Glomerular endothelial cell (primary cell): ENCODE data around the gene SLIT1. TPM values are rescaled to one million over a fixed set of nuclear protein-coding genes. Genes with fewer than 3 reads are reported as not detected.

Experiments used
- DNase-seq: peaks from one replicate; pipeline ENCODE4 v3.0.0-alpha.2; 2011; ENCODE audit warnings: low read depth, low spot score; ENCODE audit errors: extremely low read depth
- total RNA-seq: library from RNA; depleted of rRNA; stranded (reverse); fragments of >200 nt; gene quantifications from 2 replicates; pipeline ENCODE4 v1.2.3, GENCODE V29; 2015

The SLIT1 gene
- not detected in 2 replicates for total RNA-seq

DNA sequence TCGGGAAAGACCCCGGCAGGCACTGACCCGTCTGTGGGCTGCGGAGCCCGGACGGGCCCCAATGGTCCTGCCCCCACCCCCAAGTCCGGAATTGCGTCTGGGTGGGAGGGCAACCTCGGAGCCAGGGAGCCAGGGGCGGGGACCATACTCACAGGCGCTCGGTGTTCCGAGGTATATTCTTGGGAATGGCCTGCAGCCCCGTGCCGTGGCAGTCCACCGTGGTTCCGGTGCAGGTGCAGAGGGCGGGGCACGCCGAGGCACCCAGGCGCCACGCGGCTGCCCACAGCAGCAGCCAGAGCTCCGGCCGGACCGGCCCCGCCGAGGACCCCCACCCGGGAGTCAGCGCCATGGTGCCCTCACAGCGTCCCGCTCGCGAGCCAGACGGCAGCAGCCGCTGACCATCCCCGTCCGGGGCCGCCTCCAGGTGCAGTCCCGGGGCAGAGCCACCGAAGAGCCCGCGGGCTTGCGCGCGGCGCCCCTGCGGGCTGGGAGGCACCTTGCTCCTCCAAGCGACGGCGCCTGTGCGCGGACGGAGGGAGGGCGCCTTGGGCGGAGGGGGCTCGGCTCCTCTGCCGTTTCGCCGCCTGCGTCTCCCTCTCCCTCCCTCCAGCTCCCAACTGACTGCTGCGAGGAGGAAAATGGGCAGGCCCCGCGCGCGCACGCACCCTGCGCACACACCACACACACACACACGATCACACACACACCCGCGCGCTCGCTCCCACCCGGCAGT is at the start of gene SLIT1:
Gene SLIT1, minus strand, starts transcription at position 634 of the 733 bp plus-strand sequence. Its CDS starts 285 bp downstream, at position 349.
- DNase-seq = no peak

DNA sequence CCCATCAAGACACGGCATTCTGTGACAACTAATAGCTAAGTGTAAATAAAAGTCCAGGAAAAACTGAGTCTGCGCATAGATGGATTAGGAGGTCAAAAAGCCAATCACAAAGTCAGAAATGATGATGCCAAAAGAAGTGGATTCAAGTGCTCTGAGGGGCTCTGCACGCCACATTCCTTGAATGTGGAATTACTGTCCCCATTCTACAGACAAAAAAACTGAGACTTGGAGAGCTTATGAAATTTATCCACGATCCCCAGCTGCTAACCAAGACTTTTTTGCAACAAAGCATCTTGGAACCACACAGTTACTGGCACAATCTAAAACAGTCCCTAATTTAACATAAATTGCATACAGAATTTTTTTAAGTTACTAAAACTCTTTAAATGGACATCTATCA is 49.6 kb upstream of the SLIT1 start:
- DNase-seq = no peak

DNA sequence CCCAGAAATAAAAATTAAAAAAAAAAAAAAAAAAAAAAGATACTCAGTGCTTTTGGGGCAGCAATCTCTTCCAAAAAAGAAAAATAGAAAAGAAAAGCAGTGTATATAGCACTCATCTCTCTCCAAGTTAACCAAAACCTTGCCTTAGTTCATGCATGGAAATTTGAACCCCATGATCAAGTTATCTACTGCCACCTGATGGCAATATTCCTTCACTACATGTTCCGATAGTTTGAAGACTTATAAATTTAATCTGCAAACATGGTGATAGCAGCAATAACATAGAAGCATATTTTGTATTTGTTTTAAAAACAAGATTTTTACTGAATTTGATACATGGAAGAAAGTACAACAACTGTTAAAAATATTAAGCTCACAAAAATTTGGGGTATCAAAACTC is 48.6 kb upstream of the SLIT1 start:
- DNase-seq = no peak

DNA sequence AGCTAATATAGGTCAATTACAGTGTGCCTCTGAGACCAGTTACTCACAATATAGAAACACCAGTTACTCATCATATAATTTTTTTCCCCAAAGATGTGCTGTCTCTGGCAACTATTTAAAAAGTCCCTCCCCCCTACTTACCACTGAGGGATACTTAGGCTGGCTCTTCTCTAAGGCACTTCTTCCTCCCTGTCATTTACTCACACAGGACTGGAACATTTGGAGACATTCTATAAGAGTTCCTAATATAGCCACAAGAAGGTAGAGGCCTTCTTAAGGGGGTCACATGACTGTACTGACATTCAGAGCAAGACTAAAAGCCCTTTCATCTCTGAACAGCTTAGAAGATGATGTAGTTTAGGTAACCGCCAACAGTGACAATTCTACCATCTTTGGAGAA is 44.4 kb upstream of the SLIT1 start:
- no peak for DNase-seq

DNA sequence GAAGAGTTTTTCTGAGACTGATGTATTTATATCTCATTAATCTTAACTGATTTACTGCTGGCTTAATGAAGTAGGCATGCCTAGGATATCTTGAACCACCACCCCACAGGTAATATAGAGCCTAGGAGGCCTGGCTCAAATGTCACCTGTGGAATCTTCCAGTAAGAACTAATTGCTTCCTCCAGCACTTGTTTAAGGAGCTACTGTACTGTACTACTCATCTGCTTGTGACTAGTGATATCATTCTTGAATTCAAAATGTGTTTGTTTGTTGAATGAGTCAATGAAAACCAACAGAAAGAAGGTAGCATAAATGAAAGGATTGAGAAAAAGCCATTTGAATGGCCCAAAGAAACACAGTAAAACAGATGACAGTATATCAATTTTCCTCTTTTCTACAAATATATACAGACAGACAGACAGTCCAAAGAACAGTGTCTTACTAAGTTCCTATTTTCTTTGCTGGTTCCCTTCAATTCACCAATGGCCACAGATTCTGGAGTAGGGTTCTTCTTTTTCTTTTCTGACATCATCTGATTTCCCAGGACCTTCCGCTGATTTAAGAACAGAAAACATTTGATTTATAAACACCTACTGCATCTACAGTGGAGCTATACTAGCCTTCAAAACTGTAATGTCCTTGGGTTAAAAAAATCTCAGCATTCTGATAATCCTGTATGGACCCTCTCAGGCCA is 43.7 kb upstream of the SLIT1 start:
- DNase-seq = no peak

DNA sequence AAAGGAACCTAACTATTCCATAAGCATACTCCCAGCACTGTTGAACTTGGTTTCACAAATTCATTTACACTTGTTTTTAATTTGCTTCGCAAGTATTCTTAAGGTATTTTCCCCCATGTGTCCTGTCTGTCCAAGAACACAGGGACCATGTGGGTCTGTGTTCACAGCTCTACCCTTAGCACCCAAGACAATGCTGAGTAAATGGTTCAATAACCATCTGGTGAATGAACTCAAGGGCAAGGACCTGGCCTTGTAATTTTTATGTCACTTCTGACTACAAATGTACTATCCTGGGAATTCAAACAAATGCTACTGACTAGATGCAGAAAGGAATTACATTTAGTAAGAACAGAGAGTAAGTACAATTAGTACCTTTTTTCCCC is 43.0 kb upstream of the SLIT1 start:
- DNase-seq = no peak

DNA sequence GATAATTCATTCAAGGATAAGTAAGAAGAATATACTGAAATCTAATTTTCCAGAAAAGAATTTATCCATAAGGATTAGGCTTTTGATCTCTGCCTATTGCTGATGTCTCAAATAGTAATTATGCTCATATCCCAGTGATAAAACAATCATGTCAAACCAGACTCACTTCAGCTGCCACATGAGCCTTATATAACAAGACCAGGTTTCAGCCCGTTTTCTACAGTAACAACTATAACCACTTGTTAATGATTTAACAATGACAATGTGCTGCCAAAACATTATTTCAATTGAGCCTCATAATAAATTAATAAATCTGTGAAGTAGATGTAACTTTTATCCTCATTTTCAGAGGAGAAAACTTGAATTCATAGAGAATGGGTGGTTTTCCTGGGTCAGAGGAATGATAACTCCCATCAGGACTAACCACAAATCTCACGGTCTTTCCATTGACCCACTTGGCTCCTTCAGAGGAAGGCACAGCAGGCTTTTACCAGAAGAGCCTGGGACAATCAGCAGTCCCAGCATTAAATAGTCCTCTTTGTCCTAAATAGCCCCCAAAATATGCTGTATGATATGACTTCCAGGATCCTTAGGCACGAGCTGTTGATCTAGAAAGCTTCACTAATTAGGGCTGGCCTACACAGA is 42.5 kb upstream of the SLIT1 start:
- no peak for DNase-seq

DNA sequence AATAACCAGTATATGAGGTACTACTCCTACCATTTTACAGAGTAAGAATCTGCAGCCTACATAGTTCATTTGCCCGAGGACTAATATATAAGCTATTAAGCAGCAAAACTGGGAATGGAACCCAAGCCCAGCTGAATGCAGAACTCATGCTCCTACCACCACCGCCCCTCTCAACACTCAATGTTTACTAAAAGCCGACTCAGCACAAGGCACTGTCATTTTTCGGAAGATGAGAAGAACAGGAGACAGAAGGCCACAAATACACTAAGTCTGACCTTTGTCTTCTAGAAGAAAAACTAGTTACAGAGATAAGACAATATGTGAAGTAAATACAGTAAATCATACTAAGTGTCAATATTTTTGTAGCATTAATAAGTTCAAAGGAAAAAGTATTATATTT is 40.6 kb upstream of the SLIT1 start:
- no peak for DNase-seq

DNA sequence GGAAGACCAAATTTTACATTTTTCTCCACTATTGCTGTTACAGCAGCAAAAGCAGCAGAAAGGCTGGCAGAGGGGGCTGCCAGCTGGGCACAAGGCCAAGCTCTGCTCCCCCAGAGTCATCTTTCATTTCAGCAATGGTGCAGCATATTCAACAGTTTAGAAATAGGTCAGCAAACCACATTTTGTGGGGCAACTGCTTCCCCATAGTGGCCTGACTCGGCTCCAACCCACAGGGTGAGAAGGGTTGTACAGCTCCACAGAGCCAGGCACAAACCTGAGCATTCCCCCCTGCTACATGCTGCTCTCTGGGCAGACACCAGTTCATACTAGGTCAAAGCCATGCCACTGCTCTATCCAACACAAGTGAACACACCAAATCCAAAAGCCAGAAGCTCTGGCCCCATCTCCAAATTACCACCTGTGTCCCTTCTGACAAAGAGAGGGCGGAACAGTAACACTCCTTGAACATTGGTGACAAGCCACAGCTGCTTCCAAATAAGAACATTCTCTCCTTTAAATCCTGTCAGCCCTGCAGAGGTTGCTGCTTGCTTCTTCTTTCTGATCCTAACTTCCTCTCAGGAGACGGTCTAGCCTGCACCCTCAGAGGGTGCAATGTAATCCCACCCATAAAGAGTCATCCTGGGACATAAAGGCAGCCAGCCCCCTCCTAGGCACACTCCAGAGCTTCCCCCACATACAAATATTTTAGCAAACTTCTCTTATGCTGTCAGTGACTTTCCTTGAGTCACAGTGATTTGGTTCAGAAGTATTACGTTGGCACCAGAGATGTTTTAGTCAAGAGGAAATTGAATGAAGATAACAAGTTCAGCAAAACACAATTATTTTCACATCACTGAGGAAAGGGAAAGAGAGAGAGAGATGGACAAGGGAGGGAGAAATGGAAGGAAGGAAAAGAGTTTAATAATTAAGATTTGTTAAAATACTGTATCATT is 39.0 kb upstream of the SLIT1 start:
- no peak for DNase-seq

DNA sequence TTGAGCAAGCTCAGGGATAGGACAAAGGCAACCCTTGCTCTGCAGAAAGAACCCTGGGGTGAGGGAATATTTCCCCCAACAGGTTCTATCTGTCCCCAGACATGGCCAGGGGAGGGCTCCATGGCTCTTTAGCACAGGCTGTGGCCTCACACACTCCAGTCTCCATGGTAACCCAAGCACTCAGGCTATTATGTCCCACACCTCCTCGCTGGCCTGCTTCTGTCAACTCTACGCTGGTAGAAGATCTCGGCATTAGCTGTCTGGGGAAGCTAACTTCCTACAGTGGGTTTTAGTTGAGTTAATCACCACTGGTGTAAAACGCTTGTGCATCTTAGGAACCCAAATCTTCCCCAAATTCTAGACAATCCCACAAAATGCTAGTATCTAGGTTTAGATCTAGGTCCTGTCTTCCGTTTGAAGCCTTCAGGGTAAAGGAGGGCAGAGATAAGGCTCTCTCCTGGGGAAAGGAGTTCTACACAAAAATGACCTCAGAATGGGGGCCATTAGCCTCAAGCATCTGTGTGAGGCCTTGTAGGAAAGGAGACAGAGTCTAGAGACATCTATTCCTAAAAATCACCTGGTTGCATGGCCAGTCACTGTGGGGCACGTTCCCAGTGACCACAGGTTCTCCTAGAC is 36.7 kb upstream of the SLIT1 start:
- DNase-seq = no peak

DNA sequence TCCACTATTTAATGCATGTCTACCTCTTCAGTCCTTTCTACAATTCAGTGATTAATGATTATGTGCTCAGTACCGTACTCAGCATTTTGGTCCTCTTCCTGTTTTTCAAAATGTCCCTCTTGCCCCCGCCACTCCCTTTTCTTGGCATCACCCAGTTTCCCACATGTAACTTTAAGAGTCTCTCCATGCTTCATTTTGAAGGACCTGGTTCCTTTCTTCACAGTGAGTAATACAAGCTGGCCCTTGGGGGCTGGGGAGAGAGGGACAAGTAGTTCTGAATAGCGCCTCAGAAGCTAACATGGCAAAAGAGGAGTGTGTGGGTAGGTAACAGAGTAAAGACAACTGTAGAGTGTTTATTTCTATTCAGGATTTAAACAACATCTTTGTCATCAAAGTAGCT is 34.6 kb upstream of the SLIT1 start:
- no peak for DNase-seq

DNA sequence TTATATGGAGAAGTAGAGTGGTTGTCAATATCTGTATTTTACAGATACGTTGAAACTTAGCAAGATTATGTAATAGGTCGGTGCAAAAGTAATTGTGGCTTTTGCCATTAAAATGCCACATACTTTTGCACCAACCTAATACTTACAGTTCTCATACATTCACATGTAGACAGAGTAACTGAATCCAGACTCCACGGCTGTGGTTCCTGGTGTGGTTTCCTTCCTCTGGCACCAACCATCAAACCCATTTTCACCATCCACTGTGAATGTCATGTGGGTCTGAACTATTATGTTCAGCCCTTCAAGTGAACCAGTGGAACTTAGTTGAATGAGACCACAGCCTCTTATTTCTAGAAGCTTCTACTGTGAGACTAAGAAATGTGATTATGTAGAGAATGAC is 31.5 kb upstream of the SLIT1 start:
- DNase-seq = no peak

DNA sequence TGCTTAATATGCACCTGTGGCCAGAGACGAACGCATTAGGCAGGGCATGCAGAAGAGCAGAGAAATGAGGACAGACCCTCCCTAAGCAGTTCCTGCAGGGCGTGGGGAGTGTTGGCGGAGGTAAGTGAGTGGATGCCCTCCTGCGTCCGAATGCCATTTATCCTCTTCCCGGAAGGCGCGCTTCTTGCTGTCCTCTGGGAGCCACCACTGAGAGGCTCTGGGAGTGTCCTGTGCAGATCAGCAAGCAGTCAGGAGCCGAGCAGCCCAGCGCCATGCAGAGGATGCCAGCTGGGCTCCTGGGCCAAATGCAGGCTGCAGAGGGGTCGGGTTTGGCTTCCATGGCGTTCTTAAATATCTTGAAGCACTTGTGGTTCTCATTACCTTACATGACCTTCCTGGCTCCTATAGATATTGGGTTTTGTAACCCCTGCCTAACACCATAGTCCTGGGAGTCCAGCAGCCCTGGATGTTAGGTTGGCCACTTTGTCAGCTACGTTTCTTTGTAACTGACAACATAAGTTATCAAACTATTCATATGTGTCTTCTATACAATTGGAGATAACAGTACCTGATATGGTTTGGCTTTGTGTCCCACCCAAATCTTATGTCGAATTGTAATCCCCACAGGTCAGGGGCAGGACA is 30.0 kb upstream of the SLIT1 start:
- DNase-seq = no peak

DNA sequence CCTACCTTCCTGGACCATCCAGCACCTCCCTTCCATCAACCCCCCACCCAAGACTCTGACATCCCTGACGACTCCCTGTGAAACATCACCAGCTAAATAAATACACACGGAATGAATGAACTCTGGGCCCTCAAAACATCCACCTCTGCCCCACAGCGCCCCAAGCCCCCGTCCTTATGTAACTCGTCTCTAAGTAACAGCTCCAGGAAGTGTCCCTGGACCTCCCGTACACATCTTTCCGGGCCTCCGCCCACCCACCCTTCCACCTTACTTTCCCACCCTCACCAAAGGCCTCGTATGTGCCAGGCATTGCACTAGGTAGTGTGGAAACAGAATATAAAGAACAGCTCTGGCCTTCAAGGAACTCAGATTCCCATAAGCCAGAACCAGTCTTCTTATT is 27.7 kb upstream of the SLIT1 start:
- no peak for DNase-seq

DNA sequence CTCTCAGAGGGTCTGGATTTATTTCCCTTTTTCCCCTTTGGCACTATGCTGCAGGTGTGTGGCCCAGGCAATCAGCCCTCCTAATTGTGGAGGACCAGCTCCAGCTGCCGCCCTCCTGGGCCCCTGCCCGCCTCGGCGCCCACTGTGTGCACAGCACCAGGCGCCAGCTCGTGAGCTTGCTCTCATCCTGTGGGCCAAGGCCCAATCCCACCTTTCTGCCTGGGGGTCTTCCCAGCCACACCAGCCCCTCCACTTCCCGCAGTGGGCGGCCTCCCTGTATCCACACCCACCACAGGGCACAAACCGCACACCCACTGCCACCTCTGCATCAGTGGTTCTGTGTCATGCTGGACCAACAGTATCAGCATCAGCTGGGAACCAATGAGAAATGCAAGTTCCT is 25.5 kb upstream of the SLIT1 start:
- DNase-seq = no peak

DNA sequence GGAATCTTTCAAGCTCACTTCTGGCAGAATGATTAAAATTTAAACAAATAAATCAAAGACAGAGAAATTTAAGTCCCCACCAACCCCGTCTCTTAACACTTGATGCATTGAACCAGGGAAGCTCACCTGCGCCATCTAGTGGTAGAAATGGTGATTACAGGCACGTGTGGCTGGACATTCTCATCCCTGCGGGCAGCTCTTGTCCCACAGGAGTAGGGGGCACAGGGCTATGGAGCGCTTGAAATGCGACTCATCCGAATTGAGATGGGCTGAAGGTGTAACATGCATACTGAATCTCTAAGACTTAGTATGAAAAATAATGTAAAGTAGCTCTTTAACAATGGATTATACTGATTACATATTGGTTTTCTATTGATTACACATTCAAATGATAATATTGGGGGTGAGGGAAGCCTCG is 24.8 kb upstream of the SLIT1 start:
- no peak for DNase-seq

DNA sequence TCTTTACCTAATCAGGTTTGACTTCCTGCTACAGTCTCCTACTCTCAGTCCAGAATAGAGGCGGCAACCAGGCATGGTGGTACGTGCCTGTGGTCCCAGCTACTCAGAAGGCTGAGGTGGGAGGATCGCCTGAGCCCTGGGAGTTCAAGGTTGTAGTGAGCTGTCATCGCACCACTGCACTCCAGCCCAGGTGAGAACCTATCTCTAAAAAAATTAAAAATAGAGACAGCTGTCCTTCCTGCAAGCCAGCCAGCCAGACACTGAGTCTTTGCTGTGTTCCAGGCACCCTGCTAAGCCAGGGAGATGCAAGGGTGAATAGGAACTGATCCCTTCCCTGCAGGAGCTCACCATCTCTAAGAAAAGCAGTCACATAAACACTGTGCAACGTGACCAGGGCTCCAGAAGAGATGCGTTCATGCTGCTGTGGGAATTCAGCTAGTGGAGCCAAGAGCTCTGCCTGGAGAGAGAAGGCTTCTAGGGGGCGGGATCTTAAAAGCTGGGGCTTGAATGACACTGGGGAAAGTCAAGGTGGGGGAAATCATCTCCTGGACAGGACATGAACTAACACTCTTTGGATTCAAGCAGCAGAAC is 22.1 kb upstream of the SLIT1 start:
- no peak for DNase-seq

DNA sequence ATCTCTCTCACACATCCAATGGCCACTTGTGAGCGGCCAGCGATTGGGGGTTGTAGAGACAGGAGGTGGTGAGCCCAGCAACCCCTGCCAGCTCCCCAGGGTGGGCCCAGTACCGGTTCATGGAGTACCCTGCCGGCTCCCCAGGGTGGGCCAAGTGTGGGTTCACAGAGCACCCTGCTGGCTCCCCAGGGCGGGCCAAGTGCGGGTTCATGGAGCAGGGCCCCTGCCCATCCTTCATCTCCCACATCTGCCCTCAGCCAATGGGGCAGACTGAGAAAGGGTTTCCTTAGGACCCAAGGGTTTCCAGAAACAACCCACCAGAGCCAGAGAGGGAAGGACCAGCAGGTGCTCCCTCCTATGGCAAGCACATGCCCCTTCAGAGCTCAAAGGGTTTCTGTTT is 21.4 kb upstream of the SLIT1 start:
- DNase-seq = no peak

DNA sequence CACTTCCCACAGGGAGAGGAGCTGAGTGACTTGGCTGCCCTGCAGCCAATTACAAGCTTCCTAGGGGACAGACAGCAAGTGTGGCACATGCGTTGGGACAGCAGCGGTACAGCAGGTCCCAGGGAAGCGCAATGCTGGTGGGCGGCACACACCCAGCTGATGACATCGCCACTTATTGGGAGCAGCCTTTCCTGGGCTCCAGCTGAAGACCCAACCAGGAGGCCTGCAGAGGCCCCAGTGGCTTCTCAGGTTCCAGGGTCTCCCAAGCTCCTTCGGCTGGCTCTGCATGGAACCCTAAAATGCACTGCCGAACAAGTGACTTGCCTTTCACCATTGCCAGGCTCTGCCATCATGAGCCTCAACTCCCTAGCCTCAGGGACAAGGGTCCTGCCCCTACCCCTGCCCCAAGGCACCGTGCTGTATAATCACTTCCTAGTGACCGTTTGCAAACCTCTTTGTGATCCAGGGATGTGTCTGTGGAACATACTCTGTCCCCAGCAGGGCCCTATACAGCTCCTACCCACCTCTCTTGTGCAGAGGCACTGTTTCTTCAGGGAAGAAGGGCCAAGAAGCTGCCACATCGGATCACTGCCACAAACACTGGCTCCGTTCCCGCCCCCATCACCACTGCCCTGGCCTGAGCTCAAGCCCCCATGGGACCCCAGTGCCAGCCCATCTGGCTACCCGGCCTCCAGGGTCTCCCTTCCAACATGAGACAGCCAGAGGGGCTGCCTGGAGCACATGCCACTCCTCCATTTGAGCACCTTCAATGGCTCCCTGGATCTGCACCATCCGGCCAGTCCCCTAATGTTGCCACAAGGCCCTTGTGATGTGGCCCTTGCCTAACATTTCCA is 19.3 kb upstream of the SLIT1 start:
- DNase-seq = no peak
